ENCODE data around the gene BPIFB2.
"Not testable (repeated sequence)": the region's sequence is repeated elsewhere in the genome, so short reads cannot be mapped to it uniquely, and the experiment has no call there.

The BPIFB2 gene

DNA sequence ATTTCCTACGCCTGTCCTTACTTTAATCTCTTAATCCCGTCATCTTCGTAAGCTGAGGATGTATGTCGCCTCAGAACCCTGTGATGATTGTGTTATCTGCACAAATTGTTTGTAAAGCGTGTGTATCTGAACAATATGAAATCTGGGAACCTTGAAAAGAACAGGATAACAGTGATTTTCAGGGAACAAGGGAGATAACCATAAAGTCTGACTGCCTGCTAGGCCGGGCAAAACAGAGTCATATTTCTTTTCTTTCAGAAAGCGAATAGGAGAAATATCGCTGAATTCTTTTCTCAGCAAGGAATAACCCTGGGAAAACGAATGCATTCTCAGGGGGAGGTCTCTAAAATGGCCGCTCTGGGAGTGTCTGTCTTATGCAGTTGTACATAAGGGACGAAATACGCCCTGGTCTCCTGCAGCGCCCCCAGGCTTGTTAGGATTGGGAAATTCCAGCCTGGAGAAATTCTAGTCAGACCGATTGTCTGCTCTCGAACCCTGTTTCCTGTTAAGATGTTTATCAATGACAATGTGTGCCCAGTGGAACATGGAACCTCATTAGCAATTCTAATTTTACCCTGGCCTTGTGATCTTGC is 37.7 kb downstream of the BPIFB2 start:
- not testable (repeated sequence) for DNase-seq

DNA sequence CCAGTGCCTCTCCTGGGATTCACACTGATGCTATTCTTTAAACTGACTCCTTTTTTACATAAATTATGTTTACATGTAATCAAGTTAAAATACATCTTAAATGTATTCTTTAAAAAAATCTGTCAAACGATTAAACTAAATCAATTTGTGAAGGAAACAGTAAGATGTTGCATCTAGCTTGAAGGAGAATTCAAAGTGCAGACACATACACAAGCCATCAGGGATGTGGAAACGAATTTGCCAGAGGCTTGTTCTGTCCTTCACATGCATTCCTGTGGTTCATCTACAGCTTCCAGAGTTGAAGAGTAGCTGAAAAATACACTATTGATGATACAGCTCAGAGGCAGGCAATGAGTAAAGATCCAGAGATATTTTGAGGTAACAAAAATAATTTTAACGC is 38.9 kb downstream of the BPIFB2 start:
- no peak for DNase-seq

- no peak for DNase-seq
Measured at GRCh38 chr20:33051333-33051732, 43.8 kb downstream of the BPIFB2 start.

- DNase-seq = no peak
Measured at GRCh38 chr20:33053291-33054106, 46.0 kb downstream of the BPIFB2 start, which contains the start of gene BPIFB3. Gene BPIFB3, plus strand, starts transcription at chr20:33053903. Its CDS starts 1,533 bp downstream, at chr20:33055436.

DNA sequence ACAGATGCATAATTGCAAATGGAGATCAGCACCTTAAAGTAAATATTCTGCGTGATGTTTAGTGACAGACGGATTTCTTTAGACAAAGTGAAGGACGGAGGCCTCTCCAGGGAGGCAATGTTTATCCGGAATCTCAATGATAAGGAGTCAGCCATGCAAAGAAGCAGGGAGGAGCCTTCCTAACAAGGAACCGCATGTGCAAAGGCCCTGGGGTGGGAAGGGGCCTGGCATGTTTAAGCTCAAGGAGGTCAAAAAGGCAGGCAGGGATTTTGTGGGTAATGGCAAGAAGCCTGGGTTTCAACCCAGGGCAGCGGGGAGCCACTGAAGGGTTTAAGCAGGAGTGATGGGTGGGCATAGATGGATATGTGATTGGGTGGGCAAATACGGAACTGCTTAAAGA is 46.9 kb downstream of the BPIFB2 start:
- DNase-seq = no peak

GRCh38 chr20:33054791-33055190 is 47.3 kb downstream of the BPIFB2 start:
- no peak for DNase-seq

DNA sequence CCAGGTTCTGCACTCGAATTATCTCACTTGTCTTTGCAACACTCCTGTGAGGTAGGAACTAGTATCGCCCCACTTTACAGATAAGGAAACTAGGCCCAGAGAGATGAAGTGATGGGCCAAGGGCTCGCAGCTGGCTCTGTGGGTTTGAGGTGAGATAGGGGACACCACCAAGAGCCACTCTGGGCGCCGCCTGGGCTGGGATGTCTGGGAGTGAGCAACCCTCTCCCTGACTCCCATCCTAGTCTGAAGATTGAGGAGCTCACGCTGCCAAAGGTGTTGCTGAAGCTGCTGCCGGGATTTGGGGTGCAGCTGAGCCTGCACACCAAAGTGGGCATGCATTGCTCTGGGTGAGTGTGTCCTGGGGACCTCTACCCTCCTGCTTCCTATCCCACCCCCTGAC is 51.6 kb downstream of the BPIFB2 start:
- no peak for DNase-seq

- DNase-seq = no peak
Measured at GRCh38 chr20:33059741-33060390, 52.4 kb downstream of the BPIFB2 start.

DNA sequence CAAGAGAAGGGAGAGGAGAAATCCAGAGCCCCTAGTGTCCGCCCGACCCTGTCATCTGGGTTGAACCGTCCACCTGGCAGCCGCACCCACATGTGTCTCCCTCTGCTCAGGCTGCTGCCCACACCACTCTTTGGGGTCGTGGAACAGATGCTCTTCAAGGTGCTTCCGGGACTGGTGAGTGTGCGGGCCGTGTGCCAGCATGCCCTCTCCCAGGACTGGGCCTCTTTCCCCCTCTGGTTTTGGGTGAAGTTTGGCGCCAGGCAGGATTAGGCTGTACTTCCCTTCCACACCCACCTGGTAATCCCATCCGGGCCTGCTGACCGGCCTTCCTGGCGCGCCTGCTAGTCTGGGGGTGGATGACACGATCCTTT is 54.1 kb downstream of the BPIFB2 start:
- DNase-seq = no peak

- DNase-seq = no peak
Measured at GRCh38 chr20:33062105-33062824, 54.8 kb downstream of the BPIFB2 start.

DNA sequence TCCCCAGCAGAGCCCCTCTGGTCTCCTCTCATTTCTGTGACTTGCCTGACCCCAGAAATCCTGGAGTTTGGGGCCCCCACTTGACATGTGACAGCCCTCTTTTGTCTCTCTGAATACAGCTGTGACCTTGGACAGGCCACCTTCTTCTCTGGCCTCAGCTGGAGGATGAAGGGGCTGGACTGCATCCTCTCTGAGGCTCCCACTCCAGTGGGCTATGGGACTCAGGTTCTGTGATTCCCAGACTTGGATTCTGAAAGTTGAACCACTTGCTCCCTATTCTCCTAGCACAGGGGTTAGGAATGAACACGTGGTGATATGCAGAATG is 55.3 kb downstream of the BPIFB2 start:
- no peak for DNase-seq

DNA sequence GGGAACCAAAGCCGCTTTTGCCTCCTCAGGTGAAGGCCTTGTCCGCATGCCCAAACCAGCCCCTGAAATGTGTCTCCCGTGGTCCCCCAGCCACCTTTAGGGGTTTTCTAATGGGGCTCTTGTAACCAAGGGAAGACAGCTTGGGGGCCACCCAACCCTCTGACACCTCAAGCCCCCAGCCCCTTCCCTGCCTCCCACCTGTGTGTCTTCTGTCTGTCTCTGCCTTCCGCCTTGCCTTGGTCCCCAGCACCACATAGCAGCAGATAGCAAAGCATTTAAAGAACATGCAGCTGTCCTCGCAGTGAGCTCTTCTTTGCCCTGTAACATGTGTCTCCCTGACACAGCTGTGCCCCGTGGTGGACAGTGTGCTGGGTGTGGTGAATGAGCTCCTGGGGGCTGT is 55.8 kb downstream of the BPIFB2 start:
- DNase-seq = no peak

GRCh38 chr20:33064572-33065287 is 57.2 kb downstream of the BPIFB2 start:
- DNase-seq = no peak

- no peak for DNase-seq
Measured at GRCh38 chr20:33065785-33066184, 58.3 kb downstream of the BPIFB2 start.

DNA sequence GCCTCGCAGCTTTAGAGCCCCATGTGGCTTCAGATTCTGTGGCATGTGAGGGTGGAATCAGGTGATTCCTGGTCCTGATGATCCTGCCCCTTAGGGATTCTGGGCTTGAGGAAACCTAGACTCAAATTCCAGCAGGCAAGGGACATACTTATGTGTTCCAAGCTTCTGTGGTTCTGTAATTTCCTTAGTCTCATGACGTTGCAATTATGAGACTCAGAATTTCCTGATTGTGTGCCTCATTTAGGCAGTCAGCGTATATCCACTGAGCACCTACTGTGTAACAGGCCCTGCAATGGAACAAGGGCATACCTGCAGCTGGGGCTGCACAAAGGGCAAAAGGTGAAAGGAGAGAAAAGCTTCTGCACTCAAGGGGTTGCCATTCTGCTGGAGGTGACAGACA is 60.3 kb downstream of the BPIFB2 start:
- no peak for DNase-seq

- no peak for DNase-seq
Measured at GRCh38 chr20:33068251-33068939, 60.9 kb downstream of the BPIFB2 start.

DNA sequence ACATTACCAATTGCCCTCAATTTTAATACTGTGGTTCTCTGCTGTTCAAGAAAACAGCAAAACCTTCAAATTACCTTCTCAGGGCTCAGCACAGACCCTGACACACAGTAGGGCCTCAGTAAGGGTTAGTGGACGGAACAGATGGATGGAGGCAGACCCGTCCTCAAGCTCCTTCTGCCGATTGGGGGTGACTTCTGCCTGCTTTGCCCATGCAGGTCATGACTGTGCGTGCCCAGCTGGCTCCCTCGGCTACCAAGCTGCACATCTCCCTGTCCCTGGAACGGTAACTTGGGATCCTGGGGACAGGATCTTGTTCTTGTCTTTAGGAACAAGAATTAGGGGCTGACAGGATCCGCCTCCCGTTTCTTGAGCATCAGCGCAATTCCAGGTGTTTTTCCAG is 62.2 kb downstream of the BPIFB2 start:
- no peak for DNase-seq

DNA sequence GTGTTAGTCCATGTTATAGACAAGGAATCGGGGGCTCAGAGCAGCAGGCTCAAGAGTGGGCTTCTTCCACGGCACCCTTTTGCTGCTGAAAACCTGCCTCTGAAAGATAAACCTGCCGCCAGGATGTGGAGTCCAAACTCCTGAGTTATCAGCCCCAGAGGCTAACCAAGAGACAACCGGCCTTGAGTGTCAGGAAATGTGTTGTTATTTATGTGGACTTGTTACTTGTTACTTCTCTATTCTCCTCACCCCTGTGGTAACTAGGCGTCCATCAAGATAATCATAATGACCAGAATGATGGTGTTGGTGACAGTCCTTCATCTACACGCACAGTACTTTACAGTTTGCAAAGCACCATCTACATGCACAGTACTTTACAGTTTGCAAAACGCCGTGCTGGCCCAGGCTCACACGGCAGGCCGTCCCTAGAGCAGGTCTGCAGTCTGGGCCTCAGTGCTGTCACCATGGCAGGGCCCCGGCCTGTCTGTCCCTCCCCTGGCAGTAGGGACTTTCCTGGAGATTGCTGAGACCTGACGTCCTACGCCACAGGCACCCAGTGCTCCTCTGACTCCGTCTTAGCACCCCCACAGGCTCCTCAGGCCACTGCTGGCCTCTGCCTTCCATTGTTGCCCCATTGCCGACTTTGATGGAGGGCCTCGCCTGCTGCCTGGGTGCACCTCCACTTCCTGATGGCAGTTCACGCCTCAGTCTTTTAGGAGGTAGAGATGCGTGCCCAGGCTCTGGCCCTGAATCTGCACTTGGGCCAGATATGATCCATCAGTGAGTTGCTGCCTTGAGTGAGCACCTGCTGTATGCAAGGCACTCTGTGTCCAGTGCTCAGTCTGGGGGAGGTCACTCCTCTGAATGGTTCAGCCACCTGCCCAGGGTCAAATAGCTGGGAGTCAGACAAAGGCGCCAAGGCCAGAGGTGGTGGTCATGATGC is 62.9 kb downstream of the BPIFB2 start:
- DNase-seq = no peak

DNA sequence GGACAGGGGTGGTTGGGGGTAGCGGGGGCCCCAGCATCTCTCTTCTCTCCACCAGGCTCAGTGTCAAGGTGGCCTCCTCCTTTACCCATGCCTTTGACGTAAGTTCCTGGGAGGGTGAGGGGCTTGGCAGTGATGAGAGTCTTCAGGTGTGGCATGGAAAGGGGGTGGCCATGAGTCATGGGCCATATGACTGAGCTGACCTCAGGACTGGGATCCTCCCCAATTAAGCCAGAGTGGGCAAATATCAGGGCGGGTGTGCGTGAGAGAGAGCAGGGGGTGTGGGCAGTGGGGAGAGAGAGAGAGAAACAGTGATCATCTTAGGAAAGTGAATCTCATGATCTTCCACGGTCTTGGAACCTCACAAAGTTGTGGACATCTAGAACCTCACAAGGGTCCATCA is 63.7 kb downstream of the BPIFB2 start:
- DNase-seq = no peak

DNA sequence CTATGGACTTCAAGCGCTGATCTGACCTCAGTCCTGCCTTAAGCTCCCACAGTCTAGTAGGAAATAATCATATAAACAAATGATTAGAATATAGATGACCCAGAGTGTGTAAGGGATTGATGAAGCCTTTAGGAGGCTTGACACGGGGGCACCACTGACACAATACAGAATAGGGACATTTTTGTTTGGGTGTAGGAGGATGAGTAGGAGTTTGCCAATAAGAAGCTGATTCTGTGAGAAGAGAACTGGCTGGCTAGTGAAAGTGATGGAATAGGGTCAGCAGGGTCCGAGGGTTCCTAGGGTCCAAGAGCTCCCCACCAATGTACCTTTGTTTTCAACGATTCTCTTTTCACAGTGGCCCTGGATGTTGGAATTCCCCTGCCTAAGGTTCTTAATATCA is 64.9 kb downstream of the BPIFB2 start:
- no peak for DNase-seq

- DNase-seq = no peak
Measured at GRCh38 chr20:33072813-33073212, 65.3 kb downstream of the BPIFB2 start.
